H9 (cell line): Measurements from ENCODE around the gene BBX. TPM values are rescaled to one million over a fixed set of nuclear protein-coding genes. Genes with fewer than 3 reads are reported as not detected.

Experiments used
- DNase-seq: peaks from one replicate; pipeline ENCODE4 v3.0.0-alpha.2; 2017
- H2AFZ ChIP-seq: one replicate; pipeline ENCODE4 v1.6.1; 2013; ENCODE audit warnings: mild to moderate bottlenecking, low read length, control low read depth, moderate library complexity
- H2AK5ac ChIP-seq: 2 replicates; pipeline ENCODE4 v1.6.1; 2013; ENCODE audit warnings: low read length, control low read depth, mixed read lengths; ENCODE audit not compliant: insufficient read length
- H2BK120ac ChIP-seq: one replicate; pipeline ENCODE4 v1.6.1; 2013; ENCODE audit warnings: low read depth, mild to moderate bottlenecking, low read length, control low read depth, inconsistent platforms; ENCODE audit not compliant: poor library complexity, severe bottlenecking
- H2BK12ac ChIP-seq: 2 replicates; pipeline ENCODE4 v1.6.1; 2013; ENCODE audit warnings: low read length, control low read depth, mixed read lengths, low read depth; ENCODE audit not compliant: insufficient read length
- H2BK15ac ChIP-seq: 2 replicates; pipeline ENCODE4 v1.6.1; 2013; ENCODE audit warnings: low read depth, low read length, control low read depth
- H2BK20ac ChIP-seq: one replicate; pipeline ENCODE4 v1.6.1; 2013; ENCODE audit warnings: low read depth, mild to moderate bottlenecking, low read length, control low read depth, inconsistent platforms; ENCODE audit not compliant: poor library complexity, severe bottlenecking
- H2BK5ac ChIP-seq: 2 replicates; pipeline ENCODE4 v1.6.1; 2013; ENCODE audit warnings: low read length, control low read depth, mixed read lengths; ENCODE audit not compliant: insufficient read length
- H3K14ac ChIP-seq: 2 replicates; pipeline ENCODE4 v1.6.1; 2013; ENCODE audit warnings: low read length, control low read depth; ENCODE audit not compliant: insufficient read depth
- H3K18ac ChIP-seq: 2 replicates; pipeline ENCODE4 v1.6.1; 2013; ENCODE audit warnings: low read depth, mild to moderate bottlenecking, mixed read lengths, low read length, control low read depth; ENCODE audit not compliant: insufficient read length
- H3K23ac ChIP-seq: 2 replicates; pipeline ENCODE4 v1.6.1; 2013; ENCODE audit warnings: low read length, control low read depth, mixed read lengths, low read depth; ENCODE audit not compliant: insufficient read length
- H3K23me2 ChIP-seq: 2 replicates; pipeline ENCODE4 v1.6.1; 2013; ENCODE audit warnings: low read depth, mild to moderate bottlenecking, mixed read lengths, low read length, control low read depth; ENCODE audit not compliant: insufficient read length, poor library complexity, severe bottlenecking
- H3K27ac ChIP-seq: 2 replicates; pipeline ENCODE4 v1.5.1; 2013; ENCODE audit warnings: low read length, control low read depth, mixed read lengths, low read depth; ENCODE audit not compliant: insufficient read length
- H3K27me3 ChIP-seq: 2 replicates; pipeline ENCODE4 v1.6.1; 2013; ENCODE audit warnings: low read length, control low read depth, inconsistent platforms; ENCODE audit not compliant: insufficient read depth
- H3K4ac ChIP-seq: 2 replicates; pipeline ENCODE4 v1.6.1; 2013; ENCODE audit warnings: low read depth, mild to moderate bottlenecking, control low read depth, inconsistent platforms, low read length, moderate library complexity
- H3K4me1 ChIP-seq: 2 replicates; pipeline ENCODE4 v1.6.1; 2013; ENCODE audit warnings: low read length, control low read depth, inconsistent platforms; ENCODE audit not compliant: insufficient read depth
- H3K4me2 ChIP-seq: 2 replicates; pipeline ENCODE4 v1.6.1; 2013; ENCODE audit warnings: low read length, control low read depth, mixed read lengths; ENCODE audit not compliant: insufficient read length, insufficient read depth
- H3K56ac ChIP-seq: 2 replicates; pipeline ENCODE4 v1.6.1; 2013; ENCODE audit warnings: low read depth, mild to moderate bottlenecking, mixed read lengths, low read length, control low read depth; ENCODE audit not compliant: insufficient read length
- H3K79me1 ChIP-seq: 2 replicates; pipeline ENCODE4 v1.6.1; 2013; ENCODE audit warnings: low read depth, mild to moderate bottlenecking, moderate library complexity, low read length, control low read depth, inconsistent platforms; ENCODE audit not compliant: insufficient read depth, poor library complexity, severe bottlenecking
- H3K79me2 ChIP-seq: 2 replicates; pipeline ENCODE4 v1.6.1; 2013; ENCODE audit warnings: low read length, control low read depth, inconsistent platforms; ENCODE audit not compliant: insufficient read depth
- H3K9ac ChIP-seq: 2 replicates; pipeline ENCODE4 v1.6.1; 2013; ENCODE audit warnings: low read length, control low read depth, mixed read lengths; ENCODE audit not compliant: insufficient read length; ENCODE audit errors: extremely low read depth
- H3K9me3 ChIP-seq: one replicate; pipeline ENCODE4 v1.6.1; 2013; ENCODE audit warnings: low read depth, low read length, inconsistent platforms; ENCODE audit not compliant: control insufficient read depth
- H3T11ph ChIP-seq: one replicate; pipeline ENCODE4 v1.6.1; 2013; ENCODE audit warnings: mild to moderate bottlenecking, low read length, control low read depth, inconsistent platforms
- H4K20me1 ChIP-seq: one replicate; pipeline ENCODE4 v1.6.1; 2013; ENCODE audit not compliant: control insufficient read depth, insufficient read length, insufficient read depth
- H4K5ac ChIP-seq: 2 replicates; pipeline ENCODE4 v1.6.1; 2013; ENCODE audit warnings: low read depth, mild to moderate bottlenecking, mixed read lengths, low read length, control low read depth; ENCODE audit not compliant: insufficient read length
- H4K8ac ChIP-seq: replicated peaks from 2 replicates; pipeline ENCODE4 v1.6.1; 2013; ENCODE audit warnings: low read length, control low read depth, mixed read lengths, low read depth; ENCODE audit not compliant: insufficient read length
- H4K91ac ChIP-seq: 2 replicates; pipeline ENCODE4 v1.6.1; 2013; ENCODE audit warnings: low read depth, mild to moderate bottlenecking, moderate library complexity, mixed read lengths, low read length, control low read depth; ENCODE audit not compliant: insufficient read length
- H3K27ac Mint-ChIP-seq, 3 experiments: 2 replicates in 2 of 3; 3 replicates in 1 of 3; pipeline ENCODE4 v1.8.0; 2020 to 2021; ENCODE audit warnings: mixed read lengths in 3 of 3, mild to moderate bottlenecking in 1 of 3, moderate library complexity in 1 of 3
- H3K27me3 Mint-ChIP-seq: 2 replicates; pipeline ENCODE4 v1.8.0; 2021; ENCODE audit warnings: low read depth, mild to moderate bottlenecking, moderate library complexity, mixed read lengths
- H3K36me3 Mint-ChIP-seq, 3 experiments: 2 replicates in 2 of 3; 3 replicates in 1 of 3; pipeline ENCODE4 v1.8.0; 2020 to 2021; ENCODE audit warnings: low read depth in 3 of 3, mixed read lengths in 3 of 3; ENCODE audit not compliant: insufficient read depth in 1 of 3
- H3K4me1 Mint-ChIP-seq, 2 experiments: 2 replicates each; pipeline ENCODE4 v1.8.0; 2020; ENCODE audit warnings: mixed read lengths in 2 of 2
- H3K4me3 Mint-ChIP-seq, 2 experiments: 2 replicates in 1 of 2; 3 replicates in 1 of 2; pipeline ENCODE4 v1.8.0; 2020 to 2021; ENCODE audit warnings: mild to moderate bottlenecking in 2 of 2, mixed read lengths in 2 of 2, moderate library complexity in 1 of 2
- H3K9me3 Mint-ChIP-seq, 2 experiments: 2 replicates in 1 of 2; 3 replicates in 1 of 2; pipeline ENCODE4 v1.8.0; 2020; ENCODE audit warnings: mild to moderate bottlenecking in 2 of 2, mixed read lengths in 2 of 2, moderate library complexity in 1 of 2
- WGBS: extraction: QIAGEN DNeasy Blood & Tissue Kit; methylation state at CpG from one replicate; pipeline ENCODE4 v1.1.7; 2013; ENCODE audit warnings: missing lambda C conversion rate, low lambda C conversion rate, mixed read lengths; ENCODE audit not compliant: insufficient read length; ENCODE audit errors: extremely low coverage; 5-methylcytosine and 5-hydroxymethylcytosine counted together
- total RNA-seq: library from RNA; stranded (reverse); gene quantifications from 2 replicates; pipeline ENCODE4 v1.2.1, GENCODE V29; 2021
- TF ChIP-seq, protein P1 (sequence below): fragments of 200-600 bp; sonication (generic); conservative IDR thresholded peaks from 3 replicates; pipeline ENCODE4 v1.8.0; 2021; ENCODE audit warnings: antibody characterized with exemption, mild to moderate bottlenecking

BBX gene
- total RNA-seq, 1 experiment from 2014 or later = 34.8 TPM

DNA sequence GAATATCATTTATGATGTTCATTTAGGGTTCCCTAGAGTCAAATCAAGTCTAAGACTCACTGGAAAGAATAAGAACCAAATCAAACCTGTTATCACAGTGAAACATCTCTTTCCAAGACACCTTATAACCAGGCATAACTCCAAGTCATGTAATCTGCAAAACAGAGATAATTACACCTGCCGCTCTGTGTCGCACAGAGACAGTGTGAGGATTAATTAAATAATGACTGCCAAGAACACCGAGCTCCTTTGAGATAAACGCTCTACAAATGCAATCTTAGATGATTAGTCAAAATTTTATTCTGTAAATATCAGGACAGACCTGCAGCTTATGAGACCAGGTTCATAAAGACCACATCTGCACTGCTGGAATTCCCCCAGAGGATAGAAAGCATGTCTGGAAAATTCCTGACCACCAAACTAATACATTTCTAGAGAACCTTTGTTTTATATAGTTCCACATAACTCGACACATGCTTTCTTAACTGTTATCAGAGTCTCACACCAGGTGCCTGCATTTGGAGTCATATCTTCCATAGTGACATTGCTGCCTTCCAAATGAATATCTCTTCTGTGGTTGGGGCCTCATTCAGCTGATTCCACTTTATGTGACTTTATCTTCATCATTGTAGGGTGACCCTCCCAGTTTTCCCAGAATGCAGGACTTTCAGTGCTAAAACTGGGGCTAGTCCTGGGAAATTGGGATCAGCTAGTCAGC lies 315.3 kb downstream of the BBX start:
- TF ChIP-seq, protein P1, sequence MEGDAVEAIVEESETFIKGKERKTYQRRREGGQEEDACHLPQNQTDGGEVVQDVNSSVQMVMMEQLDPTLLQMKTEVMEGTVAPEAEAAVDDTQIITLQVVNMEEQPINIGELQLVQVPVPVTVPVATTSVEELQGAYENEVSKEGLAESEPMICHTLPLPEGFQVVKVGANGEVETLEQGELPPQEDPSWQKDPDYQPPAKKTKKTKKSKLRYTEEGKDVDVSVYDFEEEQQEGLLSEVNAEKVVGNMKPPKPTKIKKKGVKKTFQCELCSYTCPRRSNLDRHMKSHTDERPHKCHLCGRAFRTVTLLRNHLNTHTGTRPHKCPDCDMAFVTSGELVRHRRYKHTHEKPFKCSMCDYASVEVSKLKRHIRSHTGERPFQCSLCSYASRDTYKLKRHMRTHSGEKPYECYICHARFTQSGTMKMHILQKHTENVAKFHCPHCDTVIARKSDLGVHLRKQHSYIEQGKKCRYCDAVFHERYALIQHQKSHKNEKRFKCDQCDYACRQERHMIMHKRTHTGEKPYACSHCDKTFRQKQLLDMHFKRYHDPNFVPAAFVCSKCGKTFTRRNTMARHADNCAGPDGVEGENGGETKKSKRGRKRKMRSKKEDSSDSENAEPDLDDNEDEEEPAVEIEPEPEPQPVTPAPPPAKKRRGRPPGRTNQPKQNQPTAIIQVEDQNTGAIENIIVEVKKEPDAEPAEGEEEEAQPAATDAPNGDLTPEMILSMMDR = no peak
- H3K4me2 ChIP-seq = no peak overlapping the region
- H3K9ac ChIP-seq = no peak overlapping the region
- no peaks in the 10 kb centered on the region for H3K9me3 ChIP-seq
- H2BK5ac ChIP-seq = no peak overlapping the region
- H3K4ac ChIP-seq = no peak overlapping the region
- H3K4me3 Mint-ChIP-seq = no peak overlapping the region
- no peak overlapping the region for H3K23ac ChIP-seq
- H3K9me3 Mint-ChIP-seq = peaks cover 0 to 2% of the 10 kb centered on the region in 2 experiments; a peak in 1 of 5 replicates
- peaks cover 4% of the 10 kb centered on the region; the same call in 1 of the 2 replicates for H3K4me1 ChIP-seq
- H2BK20ac ChIP-seq = no peak overlapping the region
- H3K36me3 Mint-ChIP-seq = no peaks in the 10 kb centered on the region
- H3K27ac Mint-ChIP-seq = no peak overlapping the region
- H3K56ac ChIP-seq = no peak overlapping the region
- no peaks in the 10 kb centered on the region for H3K23me2 ChIP-seq
- no CpG with 5 or more reads among the region's 5 CpGs for WGBS
- H4K8ac ChIP-seq = no peak overlapping the region
- no peak overlapping the region for H2BK15ac ChIP-seq
- no peak overlapping the region for H3K14ac ChIP-seq
- no peak overlapping the region for H4K91ac ChIP-seq
- no peak overlapping the region for H3K18ac ChIP-seq
- H4K5ac ChIP-seq = no peak overlapping the region
- no peak overlapping the region for H3K27ac ChIP-seq
- H2BK12ac ChIP-seq = no peak overlapping the region
- no peaks in the 10 kb centered on the region for H3K79me2 ChIP-seq
- no peaks in the 10 kb centered on the region for H3K27me3 Mint-ChIP-seq
- DNase-seq = no peak
- H2AK5ac ChIP-seq = no peak overlapping the region
- no peaks in the 10 kb centered on the region for H4K20me1 ChIP-seq
- H3K27me3 ChIP-seq = no peaks in the 10 kb centered on the region
- no peaks in the 10 kb centered on the region for H3K79me1 ChIP-seq
- H2BK120ac ChIP-seq = no peak overlapping the region
- no peak overlapping the region for H2AFZ ChIP-seq
- H3K4me1 Mint-ChIP-seq = peaks cover 16 to 22% of the 10 kb centered on the region in 2 experiments
- H3T11ph ChIP-seq = no peak overlapping the region
